WTC11 (cell line): Measurements from ENCODE around the gene GJA8. TPM values are rescaled to one million over a fixed set of nuclear protein-coding genes. Genes with fewer than 3 reads are reported as not detected.

Experiments
- ATAC-seq: fragments of 200-7000 bp; cut with Tn5 transposase; 2 replicates; pipeline ENCODE4 v1.10.0; 2021; ENCODE audit warnings: mild to moderate bottlenecking, moderate library complexity
- CTCF ChIA-PET: fragments of 300-600 bp; sonication (Branson Sonifier 250); formaldehyde crosslinking; loops from one replicate; lab custom pipeline; 2021; ENCODE audit warnings: antibody characterized with exemption; lab: Charles Lee
- POLR2A ChIA-PET: fragments of 350-600 bp; sonication (Branson Sonifier 250); formaldehyde crosslinking; loops from one replicate; lab custom pipeline; 2021; ENCODE audit warnings: antibody characterized with exemption; lab: Charles Lee
- DNase-seq: peaks from one replicate; pipeline ENCODE4 v3.0.0; 2021; ENCODE audit warnings: low spot score
- H3K27ac Mint-ChIP-seq: 2 replicates; pipeline ENCODE4 v1.8.0; 2021; ENCODE audit warnings: mixed read lengths
- H3K27me3 Mint-ChIP-seq: 2 replicates; pipeline ENCODE4 v1.8.0; 2021; ENCODE audit warnings: low read depth, mild to moderate bottlenecking, moderate library complexity, mixed read lengths
- H3K36me3 Mint-ChIP-seq: 2 replicates; pipeline ENCODE4 v1.8.0; 2021; ENCODE audit warnings: mixed read lengths
- H3K4me1 Mint-ChIP-seq: 2 replicates; pipeline ENCODE4 v1.8.0; 2022; ENCODE audit warnings: mixed read lengths
- H3K4me3 Mint-ChIP-seq: 2 replicates; pipeline ENCODE4 v1.8.0; 2021; ENCODE audit warnings: mild to moderate bottlenecking, moderate library complexity, mixed read lengths
- H3K9me3 Mint-ChIP-seq: 2 replicates; pipeline ENCODE4 v1.8.0; 2021; ENCODE audit warnings: mixed read lengths
- E2F1 ChIP-seq: sonication (generic); formaldehyde crosslinking; IDR thresholded peaks from 2 replicates; pipeline ENCODE4 v1.8.0; 2022; ENCODE audit warnings: mild to moderate bottlenecking, missing genetic modification reagents
- E2F4 ChIP-seq: sonication (generic); formaldehyde crosslinking; IDR thresholded peaks from 2 replicates; pipeline ENCODE4 v1.8.1; 2022; ENCODE audit warnings: low read depth, mild to moderate bottlenecking, moderate library complexity, missing genetic modification reagents, borderline replicate concordance
- ETV6 ChIP-seq: sonication (generic); formaldehyde crosslinking; IDR thresholded peaks from 2 replicates; pipeline ENCODE4 v1.8.1; 2022; ENCODE audit warnings: mild to moderate bottlenecking, missing genetic modification reagents
- FOXP4 ChIP-seq: sonication (generic); formaldehyde crosslinking; IDR thresholded peaks from 2 replicates; pipeline ENCODE4 v1.8.0; 2022; ENCODE audit warnings: mild to moderate bottlenecking, missing genetic modification reagents
- GABPB1 ChIP-seq: sonication (generic); formaldehyde crosslinking; IDR thresholded peaks from 2 replicates; pipeline ENCODE4 v1.8.1; 2023; ENCODE audit warnings: mild to moderate bottlenecking, missing genetic modification reagents
- JAZF1 ChIP-seq: fragments of 250-450 bp; sonication (Bioruptor Pico); IDR thresholded peaks from 2 replicates; pipeline ENCODE4 v1.9.0; 2021; ENCODE audit warnings: moderate library complexity, mild to moderate bottlenecking, inconsistent platforms
- MYBL2 ChIP-seq: sonication (generic); formaldehyde crosslinking; IDR thresholded peaks from 2 replicates; pipeline ENCODE4 v1.8.1; 2023; ENCODE audit warnings: mild to moderate bottlenecking, moderate library complexity, missing genetic modification reagents
- PRDM15 ChIP-seq: sonication (generic); formaldehyde crosslinking; IDR thresholded peaks from 2 replicates; pipeline ENCODE4 v1.8.0; 2022; ENCODE audit warnings: missing genetic modification reagents
- PREB ChIP-seq: sonication (generic); formaldehyde crosslinking; IDR thresholded peaks from 2 replicates; pipeline ENCODE4 v1.8.1; 2022; ENCODE audit warnings: mild to moderate bottlenecking, missing genetic modification reagents, moderate library complexity, borderline replicate concordance
- PRRX2 ChIP-seq: fragments of 250-450 bp; sonication (Bioruptor Pico); IDR thresholded peaks from 2 replicates; pipeline ENCODE4 v1.8.0; 2021; ENCODE audit warnings: mild to moderate bottlenecking
- RELA ChIP-seq: sonication (generic); formaldehyde crosslinking; IDR thresholded peaks from 2 replicates; pipeline ENCODE4 v1.8.1; 2022; ENCODE audit warnings: missing genetic modification reagents, mild to moderate bottlenecking, borderline replicate concordance
- SOX15 ChIP-seq: fragments of 250-450 bp; sonication (Bioruptor Pico); IDR thresholded peaks from 2 replicates; pipeline ENCODE4 v1.9.0; 2021; ENCODE audit warnings: mild to moderate bottlenecking
- TP53 ChIP-seq: sonication (generic); formaldehyde crosslinking; IDR thresholded peaks from 2 replicates; pipeline ENCODE4 v1.8.1; 2023; ENCODE audit warnings: mild to moderate bottlenecking, missing genetic modification reagents
- ZBTB21 ChIP-seq: sonication (generic); formaldehyde crosslinking; IDR thresholded peaks from 2 replicates; pipeline ENCODE4 v1.8.1; 2023; ENCODE audit warnings: mild to moderate bottlenecking, missing genetic modification reagents, borderline replicate concordance
- ZNF263 ChIP-seq: sonication (generic); formaldehyde crosslinking; IDR thresholded peaks from 2 replicates; pipeline ENCODE4 v1.8.1; 2022; ENCODE audit warnings: low read depth, mild to moderate bottlenecking, moderate library complexity, missing genetic modification reagents
- ZNF281 ChIP-seq: sonication (generic); formaldehyde crosslinking; IDR thresholded peaks from 2 replicates; pipeline ENCODE4 v1.8.0; 2023; ENCODE audit warnings: mild to moderate bottlenecking, missing genetic modification reagents
- ZSCAN18 ChIP-seq: fragments of 250-450 bp; sonication (Bioruptor Pico); IDR thresholded peaks from 2 replicates; pipeline ENCODE4 v2.1.2; 2022; ENCODE audit warnings: mild to moderate bottlenecking, moderate library complexity
- total RNA-seq: library from RNA; stranded (reverse); gene quantifications from 3 replicates; pipeline ENCODE4 v1.2.3, GENCODE V29; 2021

Gene GJA8
- total RNA-seq, 1 experiment from 2014 or later = not detected

GRCh38 chr1:147897789-147898188 is 4.8 kb upstream of the GJA8 start:
- Mint-ChIP-seq H3K27ac (no peak overlapping the region), H3K4me3 (no peak overlapping the region), H3K36me3 (no peaks in the 10 kb centered on the region), H3K4me1 (0 out of 2 replicates have a peak, but pooled peaks cover 2% of the 10 kb centered on the region), H3K9me3 (no peaks in the 10 kb centered on the region), H3K27me3 (peaks cover 3% of the 10 kb centered on the region)
- TF ChIP-seq PRRX2 (CRISPR knock-in tag) (no peak), SOX15 (CRISPR knock-in tag) (no peak)
- ChIA-PET CTCF (no interaction called here), POLR2A (no interaction called here)
- no peak for DNase-seq
- no peak for ATAC-seq

- ATAC-seq (no peak), DNase-seq (no peak)
- TF ChIP-seq ZNF281 (CRISPR knock-in tag) (no peak), TP53 (CRISPR knock-in tag) (no peak), ETV6 (CRISPR knock-in tag) (no peak), ZSCAN18 (CRISPR knock-in tag) (no peak), FOXP4 (CRISPR knock-in tag) (no peak), JAZF1 (CRISPR knock-in tag) (no peak), GABPB1 (CRISPR knock-in tag) (no peak), MYBL2 (CRISPR knock-in tag) (no peak)
- Mint-ChIP-seq H3K4me1 (no peaks in the 10 kb centered on the region), H3K36me3 (no peaks in the 10 kb centered on the region), H3K4me3 (no peak overlapping the region), H3K27me3 (peaks cover 7% of the 10 kb centered on the region; the same call in 1 of the 2 replicates), H3K27ac (no peak overlapping the region), H3K9me3 (no peaks in the 10 kb centered on the region)
- ChIA-PET CTCF (interaction anchor here (6.9 kb wide), 1 partner anchor 12 kb away, joined by 36 read pairs; no protein-coding TSS in a partner anchor), POLR2A (no interaction called here)
Measured at GRCh38 chr1:147904726-147905125, 2.1 kb downstream of the GJA8 start.

GRCh38 chr1:147907786-147908509 is 5.4 kb downstream of the GJA8 start:
- Mint-ChIP-seq H3K36me3 (no peaks in the 10 kb centered on the region), H3K4me1 (no peaks in the 10 kb centered on the region), H3K27ac (no peak overlapping the region), H3K4me3 (no peak overlapping the region), H3K27me3 (peaks cover 4% of the 10 kb centered on the region; the same call in 1 of the 2 replicates), H3K9me3 (no peaks in the 10 kb centered on the region)
- DNase-seq (no peak), ATAC-seq (no peak)
- POLR2A ChIA-PET = no interaction called here
- CTCF ChIA-PET = interaction anchor here (6.9 kb wide), 1 partner anchor 15 kb away, joined by 36 read pairs; no protein-coding TSS in a partner anchor
- TF ChIP-seq ZNF263 (CRISPR knock-in tag) (no peak), E2F4 (CRISPR knock-in tag) (no peak), E2F1 (CRISPR knock-in tag) (no peak), PREB (CRISPR knock-in tag) (no peak), PRDM15 (CRISPR knock-in tag) (no peak), MYBL2 (CRISPR knock-in tag) (no peak), ZBTB21 (CRISPR knock-in tag) (no peak), TP53 (CRISPR knock-in tag) (no peak), RELA (CRISPR knock-in tag) (no peak)
